OCI-LY1 (cell line): ENCODE measurements around the gene PHRF1.

ENCODE experiments used
- CTCF ChIP-seq: fragments of 200-600 bp; sonication (generic), shearing (Covaris generic); IDR thresholded peaks from 2 replicates; pipeline ENCODE4 v1.5.1; 2017; ENCODE audit warnings: mild to moderate bottlenecking, antibody characterized with exemption, low read length, moderate library complexity, mixed read lengths
- EZH2 ChIP-seq: fragments of 200-600 bp; sonication (generic), shearing (Covaris generic); IDR thresholded peaks from 2 replicates; pipeline ENCODE4 v1.8.0; 2017; ENCODE audit warnings: borderline replicate concordance, mixed run types, mild to moderate bottlenecking, antibody characterized with exemption, low read length, moderate library complexity, mixed read lengths

DNA sequence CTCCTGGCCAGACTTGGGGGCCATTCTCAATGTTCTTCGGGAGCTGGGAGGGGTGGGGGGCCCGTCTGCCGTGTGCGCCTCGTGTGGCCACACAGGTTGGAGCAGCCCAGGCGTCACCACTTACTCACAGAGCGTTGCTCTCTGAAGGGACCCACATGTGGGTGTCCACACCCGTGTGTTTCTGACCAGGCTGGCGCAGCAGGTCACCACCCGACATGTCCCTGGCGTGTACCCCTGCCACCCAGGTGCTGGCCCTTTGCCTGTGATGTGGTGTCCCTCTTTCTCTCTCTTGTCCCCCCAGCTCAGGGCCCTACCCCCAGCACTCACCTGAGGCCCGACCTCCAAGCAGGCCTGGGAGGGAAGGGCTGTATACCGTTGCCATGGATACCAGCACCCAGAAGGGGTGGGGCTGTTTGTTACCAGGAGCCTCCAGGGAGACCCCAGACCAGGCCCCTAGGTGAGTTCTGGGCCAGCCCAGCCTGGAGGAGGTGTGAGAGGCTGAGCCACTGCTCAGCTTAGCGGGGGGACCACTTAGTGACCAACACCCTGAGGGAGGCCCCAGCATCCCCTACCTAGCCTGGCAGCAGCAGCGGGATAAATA is 17.1 kb upstream of the PHRF1 start:
- TF ChIP-seq CTCF (peak; percentile 9; the same call in 1 of the 2 replicates), EZH2 (no peak)
